ENCODE measurements around the gene VAV1. TPM values are rescaled to one million over a fixed set of nuclear protein-coding genes. Genes with fewer than 3 reads are reported as not detected.

Gene VAV1
- total and polyA plus RNA-seq, 2 of the 13 experiments (the other 11 are each of a cell fraction or from before 2014, with no cell fraction given), result not detected

GRCh38 chr19:6849876-6850275, 77.4 kb downstream of the VAV1 start:
- Histone ChIP-seq H3K4me1 (ENCODE audit: insufficient read depth, low read length) (no peaks in the 10 kb centered on the region), H3K27ac (ENCODE audit: extremely low read length, insufficient read depth, low read length) (no peak overlapping the region), H3K4me3 (replicated peaks in 1 of 3; ENCODE audit: insufficient read depth in 1 of 3, low read depth in 2 of 3, low read length in 3 of 3) (no peak overlapping the region), H3K27me3 (ENCODE audit: control insufficient read depth in 1 of 2, insufficient read depth in 2 of 2, low read length in 2 of 2) (no peaks in the 10 kb centered on the region), H4K20me1 (ENCODE audit: insufficient read depth, low read length) (no peaks in the 10 kb centered on the region), H3K36me3 (replicated peaks in 1 of 2; ENCODE audit: control insufficient read depth in 1 of 2, insufficient read depth in 2 of 2, low read length in 2 of 2) (no peaks in the 10 kb centered on the region), H3K9ac (ENCODE audit: insufficient read depth, low read depth, low read length) (no peak overlapping the region), H2AFZ (ENCODE audit: low read length) (no peak overlapping the region), H3K9me3 (ENCODE audit: low read length) (no peaks in the 10 kb centered on the region), H3K4me2 (ENCODE audit: low read depth, low read length) (no peak overlapping the region), H3K79me2 (ENCODE audit: insufficient read depth, low read length) (no peaks in the 10 kb centered on the region)
- FAIRE-seq (no peak), DNase-seq (ENCODE audit: low spot score) (no peak), ATAC-seq (no peak)
- no TSS peak for BruUV-seq (replicated peaks)
- intact Hi-C loops (cut with micrococcal nuclease; ENCODE audit: unreplicated experiment), result no loop called here
- ChIA-PET CTCF (ENCODE audit: low intra/inter-chr PET ratio, low total read pairs) (no interaction called here), POLR2A (no interaction called here)
- TF ChIP-seq NONO (IDR thresholded peaks at IDR 0.05), result no peak
- no peak for TF ChIP-seq NONO (CRISPR knock-in tag; conservative IDR thresholded peaks at IDR 0.05)
- TF ChIP-seq MLX (CRISPR knock-in tag; IDR thresholded peaks at IDR 0.05), result no peak
- TF ChIP-seq MAX (IDR thresholded peaks at IDR 0.05), result no peak
- TF ChIP-seq SMAD9 (CRISPR knock-in tag; IDR thresholded peaks at IDR 0.05), result no peak
- TF ChIP-seq ZNF552 (CRISPR knock-in tag; IDR thresholded peaks at IDR 0.05; ENCODE audit: borderline replicate concordance), result no peak
- no peak for TF ChIP-seq ZEB1 (IDR thresholded peaks at IDR 0.05; ENCODE audit: insufficient replicate concordance, low read depth)
- TF ChIP-seq ZNF33A (CRISPR knock-in tag; IDR thresholded peaks at IDR 0.05; ENCODE audit: borderline replicate concordance), result no peak
- TF ChIP-seq RNF219 (CRISPR knock-in tag; IDR thresholded peaks at IDR 0.05), result no peak
- no peak for TF ChIP-seq ZNF839 (CRISPR knock-in tag; IDR thresholded peaks at IDR 0.05; ENCODE audit: borderline replicate concordance)
- TF ChIP-seq ZSCAN25 (CRISPR knock-in tag; IDR thresholded peaks at IDR 0.05), result no peak
- no peak for TF ChIP-seq MTA3 (CRISPR knock-in tag; IDR thresholded peaks at IDR 0.05)
- peak; percentile 61 to 83 for TF ChIP-seq MAFK (conservative IDR thresholded peaks at IDR 0.05 in 1 of 2, IDR thresholded peaks at IDR 0.05 in 1 of 2; ENCODE audit: low read length in 2 of 2)
- TF ChIP-seq MAFF (IDR thresholded peaks at IDR 0.05; ENCODE audit: low read depth, low read length), result peak; percentile 81
- 56% methylated on average over 2 of the region's 2 CpGs for WGBS (ENCODE audit: low lambda C conversion rate)
- in situ Hi-C loops (cut with HindIII; ENCODE audit: extremely low pct_ligation_motif_present, low pct_unique_long_range_greater_than_20kb), result loop anchor here (25.0 kb wide), 1 partner anchor 213 kb away; no protein-coding TSS in a partner anchor
